ENCODE results near the gene EXOSC7.
"Not testable (repeated sequence)": the region's sequence is repeated elsewhere in the genome, so short reads cannot be mapped to it uniquely, and the experiment has no call there.

DNA sequence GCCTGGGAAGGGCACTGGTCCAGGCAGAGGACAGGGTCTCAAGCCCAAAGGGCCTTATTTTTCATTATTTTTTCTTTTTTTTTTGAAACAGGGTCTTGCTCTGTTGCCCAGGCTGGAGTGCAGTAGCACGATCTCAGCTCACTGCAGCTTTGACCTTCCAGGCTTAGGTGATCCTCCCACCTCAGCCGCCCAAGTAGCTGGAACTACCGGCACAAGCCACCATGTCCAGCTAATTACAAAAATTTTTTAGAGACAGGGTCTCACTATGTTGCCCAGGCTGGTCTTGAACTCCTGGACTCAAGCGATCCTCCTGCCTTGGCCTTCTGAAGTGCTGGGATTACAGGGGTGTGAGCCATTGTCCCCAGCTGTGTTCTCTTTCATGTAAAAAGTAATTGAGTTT lies 26.3 kb upstream of the EXOSC7 start:
- TF ChIP-seq, protein P1, sequence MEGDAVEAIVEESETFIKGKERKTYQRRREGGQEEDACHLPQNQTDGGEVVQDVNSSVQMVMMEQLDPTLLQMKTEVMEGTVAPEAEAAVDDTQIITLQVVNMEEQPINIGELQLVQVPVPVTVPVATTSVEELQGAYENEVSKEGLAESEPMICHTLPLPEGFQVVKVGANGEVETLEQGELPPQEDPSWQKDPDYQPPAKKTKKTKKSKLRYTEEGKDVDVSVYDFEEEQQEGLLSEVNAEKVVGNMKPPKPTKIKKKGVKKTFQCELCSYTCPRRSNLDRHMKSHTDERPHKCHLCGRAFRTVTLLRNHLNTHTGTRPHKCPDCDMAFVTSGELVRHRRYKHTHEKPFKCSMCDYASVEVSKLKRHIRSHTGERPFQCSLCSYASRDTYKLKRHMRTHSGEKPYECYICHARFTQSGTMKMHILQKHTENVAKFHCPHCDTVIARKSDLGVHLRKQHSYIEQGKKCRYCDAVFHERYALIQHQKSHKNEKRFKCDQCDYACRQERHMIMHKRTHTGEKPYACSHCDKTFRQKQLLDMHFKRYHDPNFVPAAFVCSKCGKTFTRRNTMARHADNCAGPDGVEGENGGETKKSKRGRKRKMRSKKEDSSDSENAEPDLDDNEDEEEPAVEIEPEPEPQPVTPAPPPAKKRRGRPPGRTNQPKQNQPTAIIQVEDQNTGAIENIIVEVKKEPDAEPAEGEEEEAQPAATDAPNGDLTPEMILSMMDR (IDR thresholded peaks at IDR 0.05; ENCODE audit: low read depth, low read length, missing input control), result not testable (repeated sequence)
- TF ChIP-seq RAD21 (IDR thresholded peaks at IDR 0.05); TAF1 (conservative IDR thresholded peaks at IDR 0.05); FOXA1 (IDR thresholded peaks at IDR 0.05); JUND (IDR thresholded peaks at IDR 0.05); YY1 (IDR thresholded peaks at IDR 0.05); GABPA (IDR thresholded peaks at IDR 0.05 in 1 of 2, conservative IDR thresholded peaks at IDR 0.05 in 1 of 2); SP1 (IDR thresholded peaks at IDR 0.05): not testable (repeated sequence)
- TF ChIP-seq, protein P2, sequence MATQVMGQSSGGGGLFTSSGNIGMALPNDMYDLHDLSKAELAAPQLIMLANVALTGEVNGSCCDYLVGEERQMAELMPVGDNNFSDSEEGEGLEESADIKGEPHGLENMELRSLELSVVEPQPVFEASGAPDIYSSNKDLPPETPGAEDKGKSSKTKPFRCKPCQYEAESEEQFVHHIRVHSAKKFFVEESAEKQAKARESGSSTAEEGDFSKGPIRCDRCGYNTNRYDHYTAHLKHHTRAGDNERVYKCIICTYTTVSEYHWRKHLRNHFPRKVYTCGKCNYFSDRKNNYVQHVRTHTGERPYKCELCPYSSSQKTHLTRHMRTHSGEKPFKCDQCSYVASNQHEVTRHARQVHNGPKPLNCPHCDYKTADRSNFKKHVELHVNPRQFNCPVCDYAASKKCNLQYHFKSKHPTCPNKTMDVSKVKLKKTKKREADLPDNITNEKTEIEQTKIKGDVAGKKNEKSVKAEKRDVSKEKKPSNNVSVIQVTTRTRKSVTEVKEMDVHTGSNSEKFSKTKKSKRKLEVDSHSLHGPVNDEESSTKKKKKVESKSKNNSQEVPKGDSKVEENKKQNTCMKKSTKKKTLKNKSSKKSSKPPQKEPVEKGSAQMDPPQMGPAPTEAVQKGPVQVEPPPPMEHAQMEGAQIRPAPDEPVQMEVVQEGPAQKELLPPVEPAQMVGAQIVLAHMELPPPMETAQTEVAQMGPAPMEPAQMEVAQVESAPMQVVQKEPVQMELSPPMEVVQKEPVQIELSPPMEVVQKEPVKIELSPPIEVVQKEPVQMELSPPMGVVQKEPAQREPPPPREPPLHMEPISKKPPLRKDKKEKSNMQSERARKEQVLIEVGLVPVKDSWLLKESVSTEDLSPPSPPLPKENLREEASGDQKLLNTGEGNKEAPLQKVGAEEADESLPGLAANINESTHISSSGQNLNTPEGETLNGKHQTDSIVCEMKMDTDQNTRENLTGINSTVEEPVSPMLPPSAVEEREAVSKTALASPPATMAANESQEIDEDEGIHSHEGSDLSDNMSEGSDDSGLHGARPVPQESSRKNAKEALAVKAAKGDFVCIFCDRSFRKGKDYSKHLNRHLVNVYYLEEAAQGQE (IDR thresholded peaks at IDR 0.05), result not testable (repeated sequence)
- TF ChIP-seq, protein P3, sequence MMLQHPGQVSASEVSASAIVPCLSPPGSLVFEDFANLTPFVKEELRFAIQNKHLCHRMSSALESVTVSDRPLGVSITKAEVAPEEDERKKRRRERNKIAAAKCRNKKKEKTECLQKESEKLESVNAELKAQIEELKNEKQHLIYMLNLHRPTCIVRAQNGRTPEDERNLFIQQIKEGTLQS (IDR thresholded peaks at IDR 0.05), result not testable (repeated sequence)
- TF ChIP-seq, protein P4, sequence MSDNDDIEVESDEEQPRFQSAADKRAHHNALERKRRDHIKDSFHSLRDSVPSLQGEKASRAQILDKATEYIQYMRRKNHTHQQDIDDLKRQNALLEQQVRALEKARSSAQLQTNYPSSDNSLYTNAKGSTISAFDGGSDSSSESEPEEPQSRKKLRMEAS (IDR thresholded peaks at IDR 0.05), result not testable (repeated sequence)

Measured in liver (tissue), 3 donors.